ENCODE results near the gene SLC31A1. TPM values are rescaled to one million over a fixed set of nuclear protein-coding genes. Genes with fewer than 3 reads are reported as not detected.

SLC31A1 gene
- total RNA-seq, 1 experiment from 2014 or later, result 17.6 TPM

DNA sequence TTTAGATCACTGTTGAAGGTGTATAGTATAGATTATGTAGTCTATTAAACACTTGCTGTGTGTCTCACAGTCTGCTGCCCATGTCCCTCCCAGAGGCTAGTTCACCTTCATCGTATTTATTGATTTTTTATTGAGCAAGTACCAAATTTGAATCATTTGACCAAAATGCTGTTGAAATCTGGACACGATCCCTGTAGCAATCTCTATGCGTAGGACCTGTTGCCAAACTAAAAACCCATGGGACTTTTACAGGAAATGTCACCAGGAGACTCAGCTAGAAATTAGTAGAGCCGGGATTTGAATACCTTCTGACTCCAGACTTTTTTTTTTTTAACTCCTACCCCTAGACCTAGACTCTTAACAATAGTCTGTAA, 17.5 kb downstream of the SLC31A1 start:
- H3K27ac ChIP-seq (ENCODE audit: low read length), result no peak overlapping the region
- in situ Hi-C loops (cut with HindIII; ENCODE audit: low pct_unique_long_range_greater_than_20kb, low sequenced_read_pairs), result no loop called here
- DNase-seq (ENCODE audit: low read depth, low spot score) (no peak), ATAC-seq (no peak)
- H3K4me1 ChIP-seq (ENCODE audit: control insufficient read depth, insufficient read depth, low read length), result no peaks in the 10 kb centered on the region
- ChIA-PET CTCF (no interaction called here), POLR2A (no interaction called here)
- intact Hi-C loops (cut with micrococcal nuclease; ENCODE audit: unreplicated experiment), result no loop called here
- H3K9me3 ChIP-seq (ENCODE audit: control insufficient read depth, insufficient read depth, low read depth, low read length), result no peaks in the 10 kb centered on the region
- no peak overlapping the region for H3K4me3 ChIP-seq (ENCODE audit: low read depth in 2 of 2, low read length in 2 of 2)
- no peaks in the 10 kb centered on the region for H3K27me3 ChIP-seq (ENCODE audit: control insufficient read depth, insufficient read depth, low read length)
- BruUV-seq (replicated peaks), result no TSS peak
- TF ChIP-seq, protein P1, sequence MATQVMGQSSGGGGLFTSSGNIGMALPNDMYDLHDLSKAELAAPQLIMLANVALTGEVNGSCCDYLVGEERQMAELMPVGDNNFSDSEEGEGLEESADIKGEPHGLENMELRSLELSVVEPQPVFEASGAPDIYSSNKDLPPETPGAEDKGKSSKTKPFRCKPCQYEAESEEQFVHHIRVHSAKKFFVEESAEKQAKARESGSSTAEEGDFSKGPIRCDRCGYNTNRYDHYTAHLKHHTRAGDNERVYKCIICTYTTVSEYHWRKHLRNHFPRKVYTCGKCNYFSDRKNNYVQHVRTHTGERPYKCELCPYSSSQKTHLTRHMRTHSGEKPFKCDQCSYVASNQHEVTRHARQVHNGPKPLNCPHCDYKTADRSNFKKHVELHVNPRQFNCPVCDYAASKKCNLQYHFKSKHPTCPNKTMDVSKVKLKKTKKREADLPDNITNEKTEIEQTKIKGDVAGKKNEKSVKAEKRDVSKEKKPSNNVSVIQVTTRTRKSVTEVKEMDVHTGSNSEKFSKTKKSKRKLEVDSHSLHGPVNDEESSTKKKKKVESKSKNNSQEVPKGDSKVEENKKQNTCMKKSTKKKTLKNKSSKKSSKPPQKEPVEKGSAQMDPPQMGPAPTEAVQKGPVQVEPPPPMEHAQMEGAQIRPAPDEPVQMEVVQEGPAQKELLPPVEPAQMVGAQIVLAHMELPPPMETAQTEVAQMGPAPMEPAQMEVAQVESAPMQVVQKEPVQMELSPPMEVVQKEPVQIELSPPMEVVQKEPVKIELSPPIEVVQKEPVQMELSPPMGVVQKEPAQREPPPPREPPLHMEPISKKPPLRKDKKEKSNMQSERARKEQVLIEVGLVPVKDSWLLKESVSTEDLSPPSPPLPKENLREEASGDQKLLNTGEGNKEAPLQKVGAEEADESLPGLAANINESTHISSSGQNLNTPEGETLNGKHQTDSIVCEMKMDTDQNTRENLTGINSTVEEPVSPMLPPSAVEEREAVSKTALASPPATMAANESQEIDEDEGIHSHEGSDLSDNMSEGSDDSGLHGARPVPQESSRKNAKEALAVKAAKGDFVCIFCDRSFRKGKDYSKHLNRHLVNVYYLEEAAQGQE (IDR thresholded peaks at IDR 0.05; ENCODE audit: insufficient read depth in 1 of 2, low read depth in 2 of 2, low read length in 1 of 2), result no peak
- TF ChIP-seq TCF7L2 (IDR thresholded peaks at IDR 0.05; ENCODE audit: low read depth, low read length) (no peak), SIN3A (IDR thresholded peaks at IDR 0.05; ENCODE audit: borderline replicate concordance, insufficient read depth, low read depth, low read length) (no peak), POLR2AphosphoS5 (IDR thresholded peaks at IDR 0.05; ENCODE audit: low read depth, low read length) (no peak)
- TF ChIP-seq, protein P2, sequence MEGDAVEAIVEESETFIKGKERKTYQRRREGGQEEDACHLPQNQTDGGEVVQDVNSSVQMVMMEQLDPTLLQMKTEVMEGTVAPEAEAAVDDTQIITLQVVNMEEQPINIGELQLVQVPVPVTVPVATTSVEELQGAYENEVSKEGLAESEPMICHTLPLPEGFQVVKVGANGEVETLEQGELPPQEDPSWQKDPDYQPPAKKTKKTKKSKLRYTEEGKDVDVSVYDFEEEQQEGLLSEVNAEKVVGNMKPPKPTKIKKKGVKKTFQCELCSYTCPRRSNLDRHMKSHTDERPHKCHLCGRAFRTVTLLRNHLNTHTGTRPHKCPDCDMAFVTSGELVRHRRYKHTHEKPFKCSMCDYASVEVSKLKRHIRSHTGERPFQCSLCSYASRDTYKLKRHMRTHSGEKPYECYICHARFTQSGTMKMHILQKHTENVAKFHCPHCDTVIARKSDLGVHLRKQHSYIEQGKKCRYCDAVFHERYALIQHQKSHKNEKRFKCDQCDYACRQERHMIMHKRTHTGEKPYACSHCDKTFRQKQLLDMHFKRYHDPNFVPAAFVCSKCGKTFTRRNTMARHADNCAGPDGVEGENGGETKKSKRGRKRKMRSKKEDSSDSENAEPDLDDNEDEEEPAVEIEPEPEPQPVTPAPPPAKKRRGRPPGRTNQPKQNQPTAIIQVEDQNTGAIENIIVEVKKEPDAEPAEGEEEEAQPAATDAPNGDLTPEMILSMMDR (IDR thresholded peaks at IDR 0.05), result no peak
- no peaks in the 10 kb centered on the region for H3K36me3 ChIP-seq (ENCODE audit: control insufficient read depth, insufficient read depth, low read length)

DNA sequence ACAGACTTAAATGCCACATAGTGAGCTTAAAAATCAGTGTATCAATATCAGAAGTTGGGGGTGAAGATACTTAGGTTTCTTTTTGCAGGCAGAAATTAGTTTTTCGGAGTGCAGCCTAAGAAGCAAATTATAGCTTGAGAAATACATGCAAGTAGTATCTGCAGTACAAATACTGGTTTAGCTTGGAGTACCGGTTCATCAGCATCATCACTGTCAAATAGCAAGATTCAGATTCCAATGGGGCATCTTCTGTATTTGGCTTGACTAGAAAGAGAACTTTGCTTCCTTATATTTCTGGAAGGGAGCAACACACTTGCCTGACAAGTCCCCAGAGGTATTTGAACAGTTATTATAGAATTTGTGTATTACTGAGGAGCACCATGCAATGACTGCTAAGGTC, 19.8 kb downstream of the SLC31A1 start:
- H3K27me3 ChIP-seq (ENCODE audit: control insufficient read depth, insufficient read depth, low read length), result no peaks in the 10 kb centered on the region
- POLR2A ChIA-PET, result interaction anchor here (0.7 kb wide), 1 partner anchor 41 kb away, joined by 11 read pairs; no protein-coding TSS in a partner anchor

More for the DNA sequence above, 19.8 kb downstream of the SLC31A1 start:
- TF ChIP-seq TCF7L2 (IDR thresholded peaks at IDR 0.05; ENCODE audit: low read depth, low read length) (no peak), POLR2AphosphoS5 (IDR thresholded peaks at IDR 0.05; ENCODE audit: low read depth, low read length) (no peak), SIN3A (IDR thresholded peaks at IDR 0.05; ENCODE audit: borderline replicate concordance, insufficient read depth, low read depth, low read length) (no peak)
- TF ChIP-seq, protein P2 (IDR thresholded peaks at IDR 0.05), result no peak
- TF ChIP-seq, protein P1 (IDR thresholded peaks at IDR 0.05; ENCODE audit: insufficient read depth in 1 of 2, low read depth in 2 of 2, low read length in 1 of 2), result no peak
- no peaks in the 10 kb centered on the region for H3K4me1 ChIP-seq (ENCODE audit: control insufficient read depth, insufficient read depth, low read length)
- H3K4me3 ChIP-seq (ENCODE audit: low read depth in 2 of 2, low read length in 2 of 2), result no peak overlapping the region
- intact Hi-C loops (cut with micrococcal nuclease; ENCODE audit: unreplicated experiment) (no loop called here), in situ Hi-C loops (cut with HindIII; ENCODE audit: low pct_unique_long_range_greater_than_20kb, low sequenced_read_pairs) (no loop called here)
- CTCF ChIA-PET, result no interaction called here
- ATAC-seq (no peak), DNase-seq (ENCODE audit: low read depth, low spot score) (no peak)
- no peaks in the 10 kb centered on the region for H3K9me3 ChIP-seq (ENCODE audit: control insufficient read depth, insufficient read depth, low read depth, low read length)
- H3K36me3 ChIP-seq (ENCODE audit: control insufficient read depth, insufficient read depth, low read length), result no peaks in the 10 kb centered on the region
- H3K27ac ChIP-seq (ENCODE audit: low read length), result no peak overlapping the region
- no TSS peak for BruUV-seq (replicated peaks)

Data from Panc1 (cell line).